Spleen (tissue), 11 donors: ENCODE data around the gene EIF2B5. TPM values are rescaled to one million over a fixed set of nuclear protein-coding genes. Genes with fewer than 3 reads are reported as not detected.

Experiments
- DNase-seq: peaks from one replicate; pipeline ENCODE4 v3.0.0-alpha.2; 2020
- H3K27ac ChIP-seq, 8 donors: fragments of 200-600 bp; sonication (generic) in 7 of 8; 1 replicate in 4 of 8; 2 replicates in 4 of 8; pipeline versions ENCODE4 v1.5.0 to v1.8.0; 2016 to 2021; ENCODE audit warnings: inconsistent platforms in 4 of 8, mild to moderate bottlenecking in 4 of 8, moderate library complexity in 1 of 8
- H3K27me3 ChIP-seq, 7 donors: fragments of 200-600 bp; sonication (generic) in 6 of 7; replicated peaks in 1 of 7; 1 replicate in 4 of 7; 2 replicates in 3 of 7; pipeline versions ENCODE4 v1.5.0 to v1.8.0; 2016 to 2021; ENCODE audit warnings: inconsistent platforms in 3 of 7, mild to moderate bottlenecking in 1 of 7
- H3K36me3 ChIP-seq, 6 donors: fragments of 200-600 bp; sonication (generic) in 5 of 6; 1 replicate in 4 of 6; 2 replicates in 2 of 6; pipeline versions ENCODE4 v1.5.0 to v1.8.0; 2016 to 2021; ENCODE audit warnings: inconsistent platforms in 2 of 6
- H3K4me1 ChIP-seq, 6 donors: fragments of 200-600 bp; sonication (generic) in 5 of 6; 1 replicate in 3 of 6; 2 replicates in 3 of 6; pipeline versions ENCODE4 v1.5.0 to v1.8.0; 2016 to 2021; ENCODE audit warnings: inconsistent platforms in 3 of 6
- H3K4me3 ChIP-seq, 8 donors: fragments of 200-600 bp; sonication (generic) in 7 of 8; 1 replicate in 4 of 8; 2 replicates in 4 of 8; pipeline versions ENCODE4 v1.5.0 to v1.8.0; 2016 to 2021; ENCODE audit warnings: inconsistent platforms in 4 of 8, mild to moderate bottlenecking in 4 of 8, moderate library complexity in 2 of 8
- H3K9me3 ChIP-seq, 8 donors: fragments of 200-600 bp; sonication (generic) in 7 of 8; 1 replicate in 4 of 8; 2 replicates in 4 of 8; pipeline versions ENCODE4 v1.5.0 to v1.8.0; 2016 to 2021; ENCODE audit warnings: inconsistent platforms in 4 of 8
- POLR2A ChIP-seq, 3 donors: fragments of 450-650 bp; IDR thresholded peaks; one replicate each; pipeline ENCODE4 v1.5.1; 2017; ENCODE audit warnings: antibody characterized with exemption in 3 of 3, mild to moderate bottlenecking in 1 of 3
- POLR2AphosphoS5 ChIP-seq, 3 donors: sonication (generic); formaldehyde crosslinking; IDR thresholded peaks; one replicate each; pipeline ENCODE4 v1.5.1; 2017; ENCODE audit warnings: antibody characterized with exemption in 3 of 3
- WGBS, 5 donors: extraction: QIAGEN DNeasy Blood & Tissue Kit in 3 of 5; methylation state at CpG; one replicate each; pipeline versions ENCODE4 v1.1.5 to v1.1.7; 2013 to 2018; 5-methylcytosine and 5-hydroxymethylcytosine counted together
- intact Hi-C: fragments of 100-400 bp; cut with DNase I; formaldehyde crosslinking; loops from one replicate; pipeline ENCODE4 v1.15.0; 2023; ENCODE audit warnings: low total_unique reads
- polyA plus RNA-seq, 3 donors: library from polyadenylated mRNA; stranded (reverse); fragments of 200-250 nt; gene quantifications; one replicate each; pipeline ENCODE4 v1.2.1, GENCODE V29; 2013
- total RNA-seq, 7 donors: library from RNA; depleted of rRNA in 3 of 7; stranded (reverse); fragments of >200 nt in 3 of 7; fragmentation: NEBNext Ultra II Directional in 4 of 7; extraction: Animal tissue kit (Norgen Biotek cat#: 25700) in 4 of 7; gene quantifications; one replicate each; pipeline versions ENCODE4 v1.1.0 to v1.2.1, GENCODE V29; 2016 to 2021
- TF ChIP-seq, protein P1 (sequence below), 11 experiments: fragments of 200-600 bp in 7 of 11; fragments of 450-650 bp in 4 of 11; sonication (generic) in 4 of 11; IDR thresholded peaks in 8 of 11; conservative IDR thresholded peaks in 3 of 11; 1 replicate in 7 of 11; 2 replicates in 4 of 11; pipeline versions ENCODE4 v1.4.0 to v1.8.0; 2016 to 2021; ENCODE audit warnings: antibody characterized with exemption in 11 of 11, inconsistent platforms in 4 of 11, mild to moderate bottlenecking in 1 of 11
- donor health status: healthy with polysubstance abuse.
- donor health status: DM: no; HTN: no; CAD: no; lungs with moderate emphysema.
- donor health status: DM: no; HTN: no; CAD: no.
- donor health status: Bipolar disorder and iron deficiency.
- donor health status: healthy.
- donor health status: DM: no; HTN: no; CAD: no.
- donor health status: DM: yes; HTN: yes; CAD: no.

EIF2B5 gene
- total and polyA plus RNA-seq, 10 donors = 40.4 to 55.7 (median 47.1) TPM

DNA sequence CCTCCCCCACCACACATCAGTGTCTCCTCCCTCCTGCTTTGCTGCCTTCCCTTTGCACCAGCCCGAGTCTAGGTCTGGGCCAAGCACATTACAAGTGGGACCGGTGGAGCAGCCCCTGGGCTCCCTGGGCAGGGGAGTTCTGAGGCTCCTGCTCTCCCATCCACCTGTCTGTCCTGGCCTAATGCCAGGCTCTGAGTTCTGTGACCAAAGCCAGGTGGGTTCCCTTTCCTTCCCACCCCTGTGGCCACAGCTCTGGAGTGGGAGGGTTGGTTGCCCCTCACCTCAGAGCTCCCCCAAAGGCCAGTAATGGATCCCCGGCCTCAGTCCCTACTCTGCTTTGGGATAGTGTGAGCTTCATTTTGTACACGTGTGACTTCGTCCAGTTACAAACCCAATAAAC is 48.5 kb downstream of the EIF2B5 start:
- intact Hi-C loops = loop anchor here (10.0 kb wide), 1 partner anchor 131 kb away; the partner anchor contains the start of gene EIF4G1
- peak in 1 of 3 donors; percentile 32 for TF ChIP-seq POLR2AphosphoS5 (IDR thresholded peaks at IDR 0.05)
- TF ChIP-seq, protein P1, sequence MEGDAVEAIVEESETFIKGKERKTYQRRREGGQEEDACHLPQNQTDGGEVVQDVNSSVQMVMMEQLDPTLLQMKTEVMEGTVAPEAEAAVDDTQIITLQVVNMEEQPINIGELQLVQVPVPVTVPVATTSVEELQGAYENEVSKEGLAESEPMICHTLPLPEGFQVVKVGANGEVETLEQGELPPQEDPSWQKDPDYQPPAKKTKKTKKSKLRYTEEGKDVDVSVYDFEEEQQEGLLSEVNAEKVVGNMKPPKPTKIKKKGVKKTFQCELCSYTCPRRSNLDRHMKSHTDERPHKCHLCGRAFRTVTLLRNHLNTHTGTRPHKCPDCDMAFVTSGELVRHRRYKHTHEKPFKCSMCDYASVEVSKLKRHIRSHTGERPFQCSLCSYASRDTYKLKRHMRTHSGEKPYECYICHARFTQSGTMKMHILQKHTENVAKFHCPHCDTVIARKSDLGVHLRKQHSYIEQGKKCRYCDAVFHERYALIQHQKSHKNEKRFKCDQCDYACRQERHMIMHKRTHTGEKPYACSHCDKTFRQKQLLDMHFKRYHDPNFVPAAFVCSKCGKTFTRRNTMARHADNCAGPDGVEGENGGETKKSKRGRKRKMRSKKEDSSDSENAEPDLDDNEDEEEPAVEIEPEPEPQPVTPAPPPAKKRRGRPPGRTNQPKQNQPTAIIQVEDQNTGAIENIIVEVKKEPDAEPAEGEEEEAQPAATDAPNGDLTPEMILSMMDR (IDR thresholded peaks at IDR 0.05 in 8 of 11, conservative IDR thresholded peaks at IDR 0.05 in 3 of 11) = no peak
- no peak for TF ChIP-seq POLR2A (IDR thresholded peaks at IDR 0.05)
- H3K36me3 ChIP-seq = peaks cover 2 to 78% (median 68%) of the 10 kb centered on the region in 6 donors
- 89 to 96% (median 91%) methylated on average over 5 of the region's 5 CpGs for WGBS, 5 donors
- no peaks in the 10 kb centered on the region for H3K27me3 ChIP-seq
- no peak for DNase-seq
- H3K4me1 ChIP-seq = peaks cover 13 to 47% (median 34%) of the 10 kb centered on the region in 6 donors
- no peak overlapping the region for H3K4me3 ChIP-seq
- H3K9me3 ChIP-seq = no peaks in the 10 kb centered on the region
- H3K27ac ChIP-seq = no peak overlapping the region

DNA sequence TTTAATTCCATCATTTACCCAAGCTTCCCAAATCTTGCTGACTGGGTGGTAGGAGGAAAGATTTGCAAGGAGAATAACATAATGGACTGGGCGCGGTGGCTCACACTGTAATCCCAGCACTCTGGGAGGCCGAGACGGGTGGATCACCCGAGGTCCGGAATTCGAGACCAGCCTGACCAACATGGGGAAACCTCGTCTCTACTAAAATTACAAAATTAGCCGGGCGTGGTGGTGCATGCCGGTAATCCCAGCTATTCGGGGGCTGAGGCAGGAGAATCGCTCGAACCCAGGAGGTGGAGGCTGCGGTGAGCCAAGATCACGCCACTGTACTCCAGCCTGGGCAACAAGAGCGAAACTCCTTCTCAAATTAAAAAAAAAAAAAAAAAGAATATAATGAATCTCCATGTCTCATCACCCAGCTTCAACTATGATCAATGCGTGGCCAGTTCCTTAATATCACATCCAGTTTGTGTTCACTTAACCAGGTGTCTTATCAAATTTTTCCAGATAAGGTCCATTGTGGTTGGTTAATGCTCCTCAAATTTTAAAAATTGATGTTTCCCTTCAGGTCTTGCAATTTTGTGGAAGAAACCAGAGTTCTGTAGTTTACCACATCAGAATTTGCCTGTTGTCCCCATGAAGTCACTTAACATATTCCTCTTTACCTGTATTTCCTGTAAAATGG is 49.5 kb downstream of the EIF2B5 start:
- Histone ChIP-seq H3K4me3 (peak overlapping the region in 1 of 8 donors; percentile 86), H3K36me3 (peaks cover 2 to 78% (median 68%) of the 10 kb centered on the region in 6 donors), H3K4me1 (peaks cover 13 to 46% (median 35%) of the 10 kb centered on the region in 6 donors), H3K9me3 (no peaks in the 10 kb centered on the region), H3K27me3 (no peaks in the 10 kb centered on the region), H3K27ac (peak overlapping the region in 5 of 8 donors; percentile 65 to 91 (median 87))
- TF ChIP-seq POLR2A (IDR thresholded peaks at IDR 0.05) (no peak), POLR2AphosphoS5 (IDR thresholded peaks at IDR 0.05) (no peak)
- TF ChIP-seq, protein P1 (IDR thresholded peaks at IDR 0.05 in 8 of 11, conservative IDR thresholded peaks at IDR 0.05 in 3 of 11) = no peak
- 94 to 97% (median 96%) methylated on average over 18 of the region's 18 CpGs for WGBS, 5 donors
- DNase-seq = no peak
- intact Hi-C loops = loop anchor here (10.0 kb wide), 1 partner anchor 130 kb away; the partner anchor contains the start of gene EIF4G1

- intact Hi-C loops = loop anchor here (10.0 kb wide), 1 partner anchor 129 kb away; the partner anchor contains the start of gene EIF4G1
- WGBS, 5 donors = 3 to 6% (median 5%) methylated on average over 41 to 55 of the region's 55 CpGs
- H3K4me3 ChIP-seq = peak overlapping the region; percentile 82 to 96 (median 86)
- peak overlapping the region; percentile 65 to 91 (median 84) for H3K27ac ChIP-seq
- peak; percentile 100 for DNase-seq
- H3K36me3 ChIP-seq = peaks cover 2 to 78% (median 68%) of the 10 kb centered on the region in 6 donors
- no peaks in the 10 kb centered on the region for H3K9me3 ChIP-seq
- H3K27me3 ChIP-seq = no peaks in the 10 kb centered on the region
- TF ChIP-seq, protein P1 (IDR thresholded peaks at IDR 0.05 in 8 of 11, conservative IDR thresholded peaks at IDR 0.05 in 3 of 11) = no peak
- TF ChIP-seq POLR2AphosphoS5 (IDR thresholded peaks at IDR 0.05) (peak in 1 of 3 donors; percentile 97), POLR2A (IDR thresholded peaks at IDR 0.05) (peak in 1 of 3 donors; percentile 84)
- H3K4me1 ChIP-seq = peaks cover 13 to 50% (median 34%) of the 10 kb centered on the region in 6 donors
Observed at GRCh38 chr3:184185461-184186183, 50.5 kb downstream of the EIF2B5 start.
